K562 (cell line): ENCODE data around the gene E2F3. TPM values are rescaled to one million over a fixed set of nuclear protein-coding genes. Genes with fewer than 3 reads are reported as not detected.

Experiments
- BRCA1 ChIP-seq, 2 experiments: fragments of 450-650 bp in 1 of 2; sonication (generic) in 1 of 2; formaldehyde crosslinking in 1 of 2; IDR thresholded peaks; 2 replicates each; pipeline versions ENCODE4 v1.5.0 to v1.6.1; 2017 to 2020; ENCODE audit warnings: mild to moderate bottlenecking in 1 of 2, missing genetic modification reagents in 1 of 2
- CEBPB ChIP-seq: fragments of 450-650 bp; IDR thresholded peaks from 2 replicates; pipeline ENCODE4 v1.6.1; 2016; ENCODE audit warnings: missing genetic modification characterization, missing compliant biosample characterization
- CEBPG ChIP-seq, 3 experiments: fragments of 200-800 bp in 1 of 3; sonication (Bioruptor generic) in 1 of 3; sonication (generic) in 1 of 3; formaldehyde crosslinking in 1 of 3; IDR thresholded peaks in 2 of 3; conservative IDR thresholded peaks in 1 of 3; 2 replicates each; pipeline versions ENCODE4 v1.6.1 to v1.8.0; 2016 to 2022; ENCODE audit warnings: missing compliant biosample characterization in 2 of 3, missing genetic modification characterization in 2 of 3, mild to moderate bottlenecking in 1 of 3, missing genetic modification reagents in 1 of 3
- CREM ChIP-seq: IDR thresholded peaks from 2 replicates; pipeline ENCODE4 v1.6.1; 2014; ENCODE audit warnings: antibody characterized with exemption, low read depth
- ELF1 ChIP-seq: fragments of 200-800 bp; sonication (Bioruptor generic); IDR thresholded peaks from 2 replicates; pipeline ENCODE4 v1.6.1; 2016; ENCODE audit warnings: missing genetic modification characterization, missing compliant biosample characterization
- ETS2 ChIP-seq: IDR thresholded peaks from 2 replicates; pipeline ENCODE4 v1.6.1; 2016; ENCODE audit warnings: borderline replicate concordance, missing genetic modification characterization, mild to moderate bottlenecking, moderate library complexity, missing compliant biosample characterization; ENCODE audit not compliant: poor library complexity, severe bottlenecking
- GTF3C2 ChIP-seq: IDR thresholded peaks from 3 replicates; pipeline ENCODE4 v1.6.1; 2011; ENCODE audit warnings: borderline replicate concordance, mild to moderate bottlenecking, moderate library complexity; ENCODE audit not compliant: insufficient read length; ENCODE audit errors: extremely low read depth
- HDAC1 ChIP-seq, 2 experiments: fragments of 450-650 bp; IDR thresholded peaks; 2 replicates each; pipeline ENCODE4 v1.6.1; 2016 to 2017; ENCODE audit warnings: inconsistent platforms in 1 of 2, mild to moderate bottlenecking in 1 of 2, moderate library complexity in 1 of 2
- HNRNPK ChIP-seq: fragments of 200-400 bp; formaldehyde crosslinking; IDR thresholded peaks from one replicate; pipeline ENCODE4 v1.6.1; 2018; ENCODE audit warnings: mild to moderate bottlenecking, low read depth, low read length; ENCODE audit not compliant: poor library complexity, severe bottlenecking
- OTX1 ChIP-seq: fragments of 450-650 bp; formaldehyde crosslinking; IDR thresholded peaks from 2 replicates; pipeline ENCODE4 v1.4.0; 2022; ENCODE audit warnings: mild to moderate bottlenecking
- PHB ChIP-seq: fragments of 250-450 bp; sonication (Bioruptor Pico); IDR thresholded peaks from 2 replicates; pipeline ENCODE4 v1.5.0; 2021
- POU5F1 ChIP-seq: fragments of 150-350 bp; IDR thresholded peaks from 2 replicates; pipeline ENCODE4 v1.6.1; 2014; ENCODE audit warnings: borderline replicate concordance, low read length, low read depth, mild to moderate bottlenecking; ENCODE audit not compliant: partially characterized antibody
- PYGO2 ChIP-seq: fragments of 450-650 bp; IDR thresholded peaks from 2 replicates; pipeline ENCODE4 v1.6.1; 2016; ENCODE audit warnings: mild to moderate bottlenecking, missing genetic modification characterization, moderate library complexity, missing compliant biosample characterization
- SRF ChIP-seq, 2 experiments: fragments of 250-450, 450-650 bp in 1 of 2; sonication (Bioruptor Pico) in 1 of 2; sonication (generic) in 1 of 2; formaldehyde crosslinking; IDR thresholded peaks; 2 replicates each; pipeline versions ENCODE4 v1.5.0 to v1.5.1; 2020 to 2022; ENCODE audit warnings: mild to moderate bottlenecking in 1 of 2, missing genetic modification reagents in 1 of 2
- TEAD1 ChIP-seq, 2 experiments: fragments of 450-650 bp in 1 of 2; sonication (generic) in 1 of 2; formaldehyde crosslinking; IDR thresholded peaks; 2 replicates each; pipeline versions ENCODE4 v1.4.0 to v1.8.0; 2020 to 2022; ENCODE audit warnings: mild to moderate bottlenecking in 2 of 2, missing genetic modification reagents in 1 of 2
- YBX1 ChIP-seq: fragments of 450-650 bp; IDR thresholded peaks from 2 replicates; pipeline ENCODE4 v1.7.1; 2016; ENCODE audit warnings: mild to moderate bottlenecking
- ZNF232 ChIP-seq: sonication (generic); formaldehyde crosslinking; IDR thresholded peaks from 2 replicates; pipeline ENCODE4 v1.8.0; 2022; ENCODE audit warnings: mild to moderate bottlenecking, missing genetic modification reagents
- ZNF778 ChIP-seq: fragments of 450-650 bp; formaldehyde crosslinking; IDR thresholded peaks from 2 replicates; pipeline ENCODE4 v1.4.0; 2020; ENCODE audit warnings: mild to moderate bottlenecking, moderate library complexity
- polyA plus RNA-seq, 8 experiments: library from polyadenylated mRNA; depleted of rRNA in 4 of 8; stranded (reverse) in 5 of 8; unstranded in 3 of 8; fragments of >200 nt; fragmentation: Nextera tagmentation in 2 of 8; fragmentation: Illumina TruSeq in 1 of 8; extraction: Ambion mirVana in 2 of 8; extraction: Trizol in 1 of 8; gene quantifications; 2 replicates each; pipeline versions ENCODE4 v1.2.1 to v1.2.3, GENCODE V29; 2011 to 2014; ENCODE audit warnings: inconsistent platforms in 1 of 8, missing spikeins in 1 of 8
- total RNA-seq, 7 experiments: library from RNA; depleted of rRNA in 6 of 7; stranded (reverse); fragments of >200 nt in 6 of 7; fragmentation: Illumina TruSeq in 2 of 7; extraction: Trizol in 2 of 7; gene quantifications; 2 replicates each; pipeline versions ENCODE4 v1.2.1 to v1.2.3, GENCODE V29; 2011 to 2021; ENCODE audit warnings: low replicate concordance in 1 of 7
- TF ChIP-seq, protein P1 (sequence below): sonication (generic); formaldehyde crosslinking; IDR thresholded peaks from 2 replicates; pipeline ENCODE4 v1.8.0; 2022; ENCODE audit warnings: mild to moderate bottlenecking, missing genetic modification reagents

E2F3 gene
- total and polyA plus RNA-seq, 9 of the 15 experiments (the other 6 are each of a cell fraction or from before 2014, with no cell fraction given), result 11.1 to 44.7 (median 27.2) TPM

DNA sequence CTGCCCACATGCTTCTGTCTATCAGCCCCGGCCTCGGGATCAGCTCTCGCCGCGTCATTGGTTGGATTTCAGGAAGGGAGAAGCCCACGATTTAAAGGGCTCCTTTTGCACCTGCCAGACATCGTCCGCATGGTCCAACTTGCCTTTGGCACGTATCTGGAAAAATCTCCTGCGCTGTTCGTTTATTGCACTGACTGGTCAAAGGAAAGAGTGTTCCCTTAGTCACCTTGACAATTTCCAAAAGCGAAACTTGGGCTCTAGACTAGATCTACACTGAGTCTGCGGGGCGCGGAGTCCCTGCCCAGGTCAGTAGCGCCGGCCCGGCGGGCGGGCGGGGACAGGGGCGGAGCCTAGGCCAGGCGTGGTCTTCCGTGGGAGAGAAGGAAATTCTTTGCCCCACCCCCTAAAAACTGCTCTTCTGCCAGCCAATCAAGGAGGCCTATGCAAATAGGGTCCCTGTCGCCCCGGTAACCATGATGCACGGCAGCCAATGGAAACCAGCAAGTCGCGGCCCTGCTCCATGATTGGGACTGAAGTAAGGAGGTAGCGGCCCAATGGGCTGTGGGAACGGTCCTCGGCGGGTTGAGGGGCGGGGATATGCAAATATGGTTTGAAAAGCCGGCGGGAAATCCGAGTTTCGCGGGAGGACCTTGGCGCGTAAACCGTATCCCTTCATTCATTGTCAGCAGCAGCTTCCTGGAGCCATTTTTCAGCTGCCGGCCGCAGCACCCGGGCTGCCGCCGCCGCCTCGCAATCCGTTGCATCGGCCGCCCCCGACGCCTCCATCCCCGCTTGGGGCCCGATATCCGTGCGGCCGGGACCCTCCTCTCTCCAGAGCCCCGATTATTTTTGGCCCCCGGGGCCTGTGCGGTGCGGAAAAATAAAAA is at the start of gene E2F3 (continued):
- TF ChIP-seq, protein P1, sequence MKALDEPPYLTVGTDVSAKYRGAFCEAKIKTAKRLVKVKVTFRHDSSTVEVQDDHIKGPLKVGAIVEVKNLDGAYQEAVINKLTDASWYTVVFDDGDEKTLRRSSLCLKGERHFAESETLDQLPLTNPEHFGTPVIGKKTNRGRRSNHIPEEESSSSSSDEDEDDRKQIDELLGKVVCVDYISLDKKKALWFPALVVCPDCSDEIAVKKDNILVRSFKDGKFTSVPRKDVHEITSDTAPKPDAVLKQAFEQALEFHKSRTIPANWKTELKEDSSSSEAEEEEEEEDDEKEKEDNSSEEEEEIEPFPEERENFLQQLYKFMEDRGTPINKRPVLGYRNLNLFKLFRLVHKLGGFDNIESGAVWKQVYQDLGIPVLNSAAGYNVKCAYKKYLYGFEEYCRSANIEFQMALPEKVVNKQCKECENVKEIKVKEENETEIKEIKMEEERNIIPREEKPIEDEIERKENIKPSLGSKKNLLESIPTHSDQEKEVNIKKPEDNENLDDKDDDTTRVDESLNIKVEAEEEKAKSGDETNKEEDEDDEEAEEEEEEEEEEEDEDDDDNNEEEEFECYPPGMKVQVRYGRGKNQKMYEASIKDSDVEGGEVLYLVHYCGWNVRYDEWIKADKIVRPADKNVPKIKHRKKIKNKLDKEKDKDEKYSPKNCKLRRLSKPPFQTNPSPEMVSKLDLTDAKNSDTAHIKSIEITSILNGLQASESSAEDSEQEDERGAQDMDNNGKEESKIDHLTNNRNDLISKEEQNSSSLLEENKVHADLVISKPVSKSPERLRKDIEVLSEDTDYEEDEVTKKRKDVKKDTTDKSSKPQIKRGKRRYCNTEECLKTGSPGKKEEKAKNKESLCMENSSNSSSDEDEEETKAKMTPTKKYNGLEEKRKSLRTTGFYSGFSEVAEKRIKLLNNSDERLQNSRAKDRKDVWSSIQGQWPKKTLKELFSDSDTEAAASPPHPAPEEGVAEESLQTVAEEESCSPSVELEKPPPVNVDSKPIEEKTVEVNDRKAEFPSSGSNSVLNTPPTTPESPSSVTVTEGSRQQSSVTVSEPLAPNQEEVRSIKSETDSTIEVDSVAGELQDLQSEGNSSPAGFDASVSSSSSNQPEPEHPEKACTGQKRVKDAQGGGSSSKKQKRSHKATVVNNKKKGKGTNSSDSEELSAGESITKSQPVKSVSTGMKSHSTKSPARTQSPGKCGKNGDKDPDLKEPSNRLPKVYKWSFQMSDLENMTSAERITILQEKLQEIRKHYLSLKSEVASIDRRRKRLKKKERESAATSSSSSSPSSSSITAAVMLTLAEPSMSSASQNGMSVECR (CRISPR knock-in tag), result peak; percentile 97
- no peak for TF ChIP-seq ZNF232
- TF ChIP-seq GTF3C2, result no peak
- no peak for TF ChIP-seq CEBPB
- no peak for TF ChIP-seq ETS2
- no peak for TF ChIP-seq PYGO2 (tag)
- TF ChIP-seq CREM, result peak; percentile 39
- TF ChIP-seq ZNF778, result no peak
- no peak for TF ChIP-seq HNRNPK
- TF ChIP-seq TEAD1 (CRISPR knock-in tag; IDR thresholded peaks at IDR 0.05), result peak; percentile 44 to 79; a peak in 2 of 4 replicates
- TF ChIP-seq CEBPG (CRISPR knock-in tag; IDR thresholded peaks at IDR 0.05), result 0 out of 2 replicates have a peak, but pooled peaks have one; percentile 3
- no peak for TF ChIP-seq CEBPG (tag; conservative IDR thresholded peaks at IDR 0.05 in 1 of 2, IDR thresholded peaks at IDR 0.05 in 1 of 2)
- peak; percentile 89 to 99; a peak in 3 of 4 replicates for TF ChIP-seq HDAC1 (IDR thresholded peaks at IDR 0.05)
- peak in 1 of 2 experiments; percentile 89; a peak in 2 of 4 replicates for TF ChIP-seq SRF (CRISPR knock-in tag; IDR thresholded peaks at IDR 0.05)
- TF ChIP-seq PHB (CRISPR knock-in tag), result no peak
- TF ChIP-seq POU5F1, result no peak
- peak; percentile 59; the same call in 1 of the 2 replicates for TF ChIP-seq OTX1
- TF ChIP-seq ELF1 (tag), result no peak; the same call in 1 of the 2 replicates
- TF ChIP-seq BRCA1 (IDR thresholded peaks at IDR 0.05), result no peak
- TF ChIP-seq BRCA1 (CRISPR knock-in tag; IDR thresholded peaks at IDR 0.05), result peak; percentile 62; the same call in 1 of the 2 replicates
- no peak for TF ChIP-seq YBX1
